ENCODE results near the gene APOL1.
"Not testable (repeated sequence)": the region's sequence is repeated elsewhere in the genome, so short reads cannot be mapped to it uniquely, and the experiment has no call there.

APOL1 gene

GRCh38 chr22:36225333-36225922, 27.5 kb upstream of the APOL1 start:
- DNase-seq, result no peak

- DNase-seq, result no peak
Measured at GRCh38 chr22:36226189-36226588, 26.7 kb upstream of the APOL1 start.

GRCh38 chr22:36227396-36227795, 25.5 kb upstream of the APOL1 start:
- DNase-seq, result no peak

GRCh38 chr22:36227806-36228205, 25.1 kb upstream of the APOL1 start:
- DNase-seq, result no peak

- not testable (repeated sequence) for DNase-seq
Measured at GRCh38 chr22:36228369-36228768, 24.6 kb upstream of the APOL1 start.

- no peak for DNase-seq
Measured at GRCh38 chr22:36228944-36229343, 24.0 kb upstream of the APOL1 start.

GRCh38 chr22:36229649-36230048, 23.3 kb upstream of the APOL1 start:
- DNase-seq, result not testable (repeated sequence)

GRCh38 chr22:36231051-36231450, 21.9 kb upstream of the APOL1 start:
- not testable (repeated sequence) for DNase-seq

GRCh38 chr22:36232715-36233401, 20.1 kb upstream of the APOL1 start:
- no peak for DNase-seq

- no peak for DNase-seq
Measured at GRCh38 chr22:36233796-36234195, 19.1 kb upstream of the APOL1 start.

- no peak for DNase-seq
Measured at GRCh38 chr22:36234213-36234612, 18.7 kb upstream of the APOL1 start.

- no peak for DNase-seq
Measured at GRCh38 chr22:36234919-36235318, 18.0 kb upstream of the APOL1 start.

- no peak for DNase-seq
Measured at GRCh38 chr22:36235585-36235984, 17.3 kb upstream of the APOL1 start.

- no peak for DNase-seq
Measured at GRCh38 chr22:36236388-36237319, 16.3 kb upstream of the APOL1 start.

- DNase-seq, result peak in 1 of 2 donors; percentile 41
Measured at GRCh38 chr22:36237462-36238372, 15.2 kb upstream of the APOL1 start.

GRCh38 chr22:36238373-36239149, 14.4 kb upstream of the APOL1 start:
- DNase-seq, result no peak

- no peak for DNase-seq
Measured at GRCh38 chr22:36239150-36239400, 13.9 kb upstream of the APOL1 start.

GRCh38 chr22:36239401-36240171, 13.3 kb upstream of the APOL1 start, which contains the start of gene APOL2:
APOL2 (minus strand) TSS chr22:36239527; CDS start chr22:36233162, 6,365 bp downstream.
- peak; percentile 89 to 90 for DNase-seq

GRCh38 chr22:36243986-36244385, 8.9 kb upstream of the APOL1 start:
- DNase-seq, result no peak

GRCh38 chr22:36244522-36245391, 8.2 kb upstream of the APOL1 start:
- DNase-seq, result no peak

Data from CD4-positive, alpha-beta T cell treated with Interleukin-4 for 1 hour (primary cell).